Tongue (tissue), 2 donors: Measurements from ENCODE around the gene NOL4L. TPM values are rescaled to one million over a fixed set of nuclear protein-coding genes. Genes with fewer than 3 reads are reported as not detected.

Source experiments
- DNase-seq: peaks from one replicate; pipeline ENCODE4 v3.0.0-alpha.2; 2015
- total RNA-seq: library from RNA; depleted of rRNA; stranded (reverse); fragments of >200 nt; gene quantifications from one replicate; pipeline ENCODE4 v1.2.3, GENCODE V29; 2014

NOL4L gene
- total RNA-seq, 1 donor from 2014 or later = 5.9 TPM

- peak; percentile 83 for DNase-seq
Observed at GRCh38 chr20:32523613-32524213, 61.4 kb downstream of the NOL4L start.

GRCh38 chr20:32522776-32523612, 62.1 kb downstream of the NOL4L start:
- no peak for DNase-seq

- DNase-seq = peak; percentile 87
Observed at GRCh38 chr20:32522526-32522775, 62.7 kb downstream of the NOL4L start.

- peak; percentile 91 for DNase-seq
Observed at GRCh38 chr20:32521780-32522525, 63.2 kb downstream of the NOL4L start.

GRCh38 chr20:32520927-32521203, 64.3 kb downstream of the NOL4L start:
- no peak for DNase-seq

GRCh38 chr20:32519381-32519730, 65.8 kb downstream of the NOL4L start:
- DNase-seq = no peak

GRCh38 chr20:32518593-32519380, 66.3 kb downstream of the NOL4L start:
- DNase-seq = no peak

GRCh38 chr20:32517914-32518592, 67.1 kb downstream of the NOL4L start:
- no peak for DNase-seq

GRCh38 chr20:32517518-32517873, 67.6 kb downstream of the NOL4L start:
- no peak for DNase-seq

- no peak for DNase-seq
Observed at GRCh38 chr20:32516583-32517517, 68.3 kb downstream of the NOL4L start.

GRCh38 chr20:32515631-32516101, 69.5 kb downstream of the NOL4L start:
- DNase-seq = no peak

GRCh38 chr20:32514760-32515159, 70.4 kb downstream of the NOL4L start:
- DNase-seq = no peak

- no peak for DNase-seq
Observed at GRCh38 chr20:32513031-32513866, 71.9 kb downstream of the NOL4L start.

GRCh38 chr20:32512047-32512385, 73.1 kb downstream of the NOL4L start:
- no peak for DNase-seq

- DNase-seq = no peak
Observed at GRCh38 chr20:32511358-32512046, 73.6 kb downstream of the NOL4L start.

GRCh38 chr20:32510601-32511357, 74.4 kb downstream of the NOL4L start:
- DNase-seq = no peak

- DNase-seq = peak; percentile 58
Observed at GRCh38 chr20:32510120-32510600, 75.0 kb downstream of the NOL4L start.

GRCh38 chr20:32509639-32510066, 75.5 kb downstream of the NOL4L start:
- no peak for DNase-seq

- DNase-seq = no peak
Observed at GRCh38 chr20:32508775-32509119, 76.4 kb downstream of the NOL4L start.
